ENCODE measurements around the gene MDH1B. TPM values are rescaled to one million over a fixed set of nuclear protein-coding genes. Genes with fewer than 3 reads are reported as not detected.
"Not testable (repeated sequence)": the region's sequence is repeated elsewhere in the genome, so short reads cannot be mapped to it uniquely, and the experiment has no call there.

Gene MDH1B
- total RNA-seq, 4 donors from 2014 or later = 0.40 to 23.9 (median 1.1) TPM; not detected in 1

DNA sequence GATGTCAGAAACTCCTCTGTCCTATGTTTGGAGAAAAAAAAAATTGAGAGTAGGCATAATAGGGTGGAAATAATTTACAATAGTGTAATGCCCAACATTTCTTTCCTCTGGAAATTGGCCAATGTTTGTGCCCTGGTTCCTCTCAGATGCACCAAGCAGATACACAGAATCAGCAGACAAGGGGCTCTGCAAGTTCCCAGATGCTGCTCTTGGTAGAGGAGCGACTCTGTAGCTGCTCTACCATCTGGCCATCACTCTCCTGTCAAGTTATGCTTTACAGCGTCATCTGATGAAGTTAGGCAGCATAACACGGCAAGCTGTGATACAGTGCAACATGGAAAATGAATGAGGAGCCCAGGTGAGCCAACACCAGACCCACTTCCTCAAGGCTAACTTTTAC is 48.5 kb downstream of the MDH1B start:
- Histone ChIP-seq H3K9me3 (no peaks in the 10 kb centered on the region), H3K27me3 (no peaks in the 10 kb centered on the region), H3K4me1 (no peaks in the 10 kb centered on the region), H3K4me3 (no peak overlapping the region), H3K36me3 (no peaks in the 10 kb centered on the region), H3K27ac (no peak overlapping the region)
- no peak for DNase-seq
- no peak for TF ChIP-seq POLR2A (IDR thresholded peaks at IDR 0.05)
- TF ChIP-seq, protein P1, sequence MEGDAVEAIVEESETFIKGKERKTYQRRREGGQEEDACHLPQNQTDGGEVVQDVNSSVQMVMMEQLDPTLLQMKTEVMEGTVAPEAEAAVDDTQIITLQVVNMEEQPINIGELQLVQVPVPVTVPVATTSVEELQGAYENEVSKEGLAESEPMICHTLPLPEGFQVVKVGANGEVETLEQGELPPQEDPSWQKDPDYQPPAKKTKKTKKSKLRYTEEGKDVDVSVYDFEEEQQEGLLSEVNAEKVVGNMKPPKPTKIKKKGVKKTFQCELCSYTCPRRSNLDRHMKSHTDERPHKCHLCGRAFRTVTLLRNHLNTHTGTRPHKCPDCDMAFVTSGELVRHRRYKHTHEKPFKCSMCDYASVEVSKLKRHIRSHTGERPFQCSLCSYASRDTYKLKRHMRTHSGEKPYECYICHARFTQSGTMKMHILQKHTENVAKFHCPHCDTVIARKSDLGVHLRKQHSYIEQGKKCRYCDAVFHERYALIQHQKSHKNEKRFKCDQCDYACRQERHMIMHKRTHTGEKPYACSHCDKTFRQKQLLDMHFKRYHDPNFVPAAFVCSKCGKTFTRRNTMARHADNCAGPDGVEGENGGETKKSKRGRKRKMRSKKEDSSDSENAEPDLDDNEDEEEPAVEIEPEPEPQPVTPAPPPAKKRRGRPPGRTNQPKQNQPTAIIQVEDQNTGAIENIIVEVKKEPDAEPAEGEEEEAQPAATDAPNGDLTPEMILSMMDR (IDR thresholded peaks at IDR 0.05) = no peak

DNA sequence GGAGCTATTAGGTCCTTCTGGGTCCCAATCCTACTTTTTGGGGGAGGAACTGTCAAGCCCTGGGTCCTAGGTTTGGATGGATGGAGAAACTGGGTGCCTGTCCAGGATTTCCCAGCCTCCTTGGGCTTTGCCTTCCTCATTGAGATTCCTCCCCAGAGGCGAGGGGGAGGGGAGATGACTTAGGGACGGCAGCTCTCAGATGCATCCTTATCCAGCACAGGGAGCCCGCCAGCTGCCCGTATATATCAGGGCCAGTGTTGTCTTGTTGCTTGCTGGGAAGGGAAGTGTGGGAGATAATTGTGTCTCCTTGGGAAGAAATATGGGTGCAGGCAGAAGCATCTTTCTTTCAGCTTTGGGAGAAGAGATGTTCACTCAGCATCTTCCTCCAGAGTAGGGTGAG is 49.9 kb downstream of the MDH1B start:
- not testable (repeated sequence) for H3K36me3 ChIP-seq, DNase-seq, H3K27me3 ChIP-seq

DNA sequence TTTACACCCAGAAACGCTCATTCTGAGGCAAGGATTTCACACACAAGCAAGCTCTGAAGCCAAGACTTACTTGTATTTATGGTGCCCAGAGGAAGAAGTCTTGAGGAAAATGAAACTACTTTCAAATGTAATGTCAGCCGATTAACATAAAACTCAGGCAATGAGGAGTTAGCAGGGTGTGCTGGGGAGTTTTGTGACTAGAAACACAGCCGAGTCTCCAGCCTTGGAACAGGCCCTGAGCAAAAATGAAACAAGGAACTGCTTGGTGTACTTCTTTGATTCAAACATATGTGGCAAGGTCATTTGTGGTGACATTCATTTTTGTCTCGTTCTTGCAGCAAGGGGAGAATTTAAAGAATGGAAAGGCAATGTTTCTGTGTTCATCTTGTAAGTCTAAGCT is 51.4 kb downstream of the MDH1B start:
- no peaks in the 10 kb centered on the region for H3K4me1 ChIP-seq
- H3K9me3 ChIP-seq = no peaks in the 10 kb centered on the region
- H3K27me3 ChIP-seq = no peaks in the 10 kb centered on the region
- no peak for DNase-seq
- H3K36me3 ChIP-seq = no peaks in the 10 kb centered on the region
- TF ChIP-seq POLR2A (IDR thresholded peaks at IDR 0.05) = no peak
- TF ChIP-seq, protein P1 (IDR thresholded peaks at IDR 0.05) = no peak
- H3K27ac ChIP-seq = no peak overlapping the region
- H3K4me3 ChIP-seq = no peak overlapping the region

More for the DNA sequence above, 49.9 kb downstream of the MDH1B start:
- not testable (repeated sequence) for H3K4me1 ChIP-seq, H3K9me3 ChIP-seq, H3K27ac ChIP-seq, H3K4me3 ChIP-seq

DNA sequence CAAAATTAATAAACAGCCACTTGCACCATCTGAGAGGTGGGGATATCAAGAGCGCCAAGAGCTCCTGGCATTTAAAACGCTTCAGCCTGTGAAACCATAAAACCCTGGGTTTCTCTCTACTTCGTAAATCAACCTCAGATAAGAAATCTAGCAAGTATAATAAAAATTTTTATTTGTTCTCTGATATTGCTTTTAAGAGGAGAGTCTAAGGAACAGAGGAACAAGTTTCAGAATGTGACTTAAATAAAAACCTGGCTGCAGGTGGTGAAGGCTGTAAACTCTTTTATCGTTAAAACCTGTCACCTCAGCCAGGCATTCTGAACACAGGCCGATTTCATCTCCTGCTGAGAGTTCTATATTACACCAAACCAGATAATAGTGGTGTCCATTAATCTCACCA is 56.8 kb downstream of the MDH1B start:
- TF ChIP-seq POLR2A (IDR thresholded peaks at IDR 0.05) = no peak
- TF ChIP-seq, protein P1 (IDR thresholded peaks at IDR 0.05) = no peak
- Histone ChIP-seq H3K4me1 (no peaks in the 10 kb centered on the region), H3K9me3 (no peaks in the 10 kb centered on the region), H3K36me3 (no peaks in the 10 kb centered on the region), H3K4me3 (no peak overlapping the region), H3K27ac (no peak overlapping the region), H3K27me3 (no peaks in the 10 kb centered on the region)
- no peak for DNase-seq

DNA sequence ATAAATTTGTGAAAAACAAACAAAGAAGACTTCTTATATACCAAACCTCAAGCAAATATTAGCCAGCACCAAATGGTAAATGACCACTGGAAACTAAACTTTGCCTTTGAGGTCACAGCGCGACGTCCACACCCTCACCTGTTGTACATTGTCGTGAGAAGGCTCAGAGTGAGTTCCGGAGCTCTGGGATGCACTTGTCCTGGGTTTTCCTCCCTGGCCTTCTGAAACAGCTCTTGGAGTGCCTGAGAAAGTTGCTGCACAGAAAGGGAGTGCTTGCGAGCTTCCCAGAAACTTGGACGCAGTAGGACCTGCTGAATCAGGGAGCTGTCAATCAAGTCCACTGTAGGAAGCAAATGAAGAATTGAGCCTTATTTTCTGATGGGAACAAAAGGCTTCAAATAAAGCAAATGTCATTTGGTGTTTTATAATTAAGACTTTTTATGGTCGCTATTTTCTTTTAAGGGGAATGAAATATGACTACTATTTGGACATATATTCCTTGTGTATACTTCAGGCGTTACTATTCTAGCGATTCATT is 57.9 kb downstream of the MDH1B start:
- no peak overlapping the region for H3K4me3 ChIP-seq
- no peak for TF ChIP-seq POLR2A (IDR thresholded peaks at IDR 0.05)
- TF ChIP-seq, protein P1 (IDR thresholded peaks at IDR 0.05) = no peak
- no peaks in the 10 kb centered on the region for H3K27me3 ChIP-seq
- no peak for DNase-seq
- H3K9me3 ChIP-seq = no peaks in the 10 kb centered on the region
- no peaks in the 10 kb centered on the region for H3K36me3 ChIP-seq
- H3K27ac ChIP-seq = no peak overlapping the region
- H3K4me1 ChIP-seq = no peaks in the 10 kb centered on the region

DNA sequence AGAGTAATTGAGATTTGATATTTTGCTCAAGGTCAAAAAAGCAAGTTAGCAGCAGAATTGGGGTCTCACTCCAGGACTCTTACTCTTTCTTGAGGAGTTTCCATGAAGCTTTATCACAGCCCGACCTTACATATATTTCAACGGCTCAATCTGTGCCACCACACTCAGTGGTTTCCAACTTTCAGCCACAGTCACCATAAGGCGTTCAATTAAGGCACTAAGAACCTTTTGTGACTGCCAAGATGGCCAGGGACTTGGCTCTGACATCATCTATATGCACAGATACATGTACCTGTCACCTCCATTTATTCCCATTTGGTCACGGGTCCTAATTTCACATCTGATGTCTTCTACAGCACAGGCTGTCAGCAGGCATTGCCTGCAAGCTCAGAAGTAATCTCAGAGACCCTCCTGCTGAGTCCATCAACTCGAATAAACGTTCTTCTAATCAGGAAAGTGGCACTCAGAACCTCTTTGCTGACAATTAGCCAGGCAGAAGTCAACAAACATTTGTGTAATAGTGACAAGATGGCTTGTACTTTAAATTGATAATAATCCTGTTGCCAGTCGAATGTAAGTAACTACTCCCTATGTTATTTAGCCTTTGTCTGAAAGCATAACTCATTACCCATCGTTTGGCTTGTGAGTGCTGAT is 63.0 kb downstream of the MDH1B start:
- H3K4me1 ChIP-seq = no peaks in the 10 kb centered on the region
- no peak for DNase-seq
- no peak overlapping the region for H3K4me3 ChIP-seq
- H3K27me3 ChIP-seq = no peaks in the 10 kb centered on the region
- H3K9me3 ChIP-seq = no peaks in the 10 kb centered on the region
- H3K36me3 ChIP-seq = no peaks in the 10 kb centered on the region
- no peak overlapping the region for H3K27ac ChIP-seq
- TF ChIP-seq, protein P1 (IDR thresholded peaks at IDR 0.05) = no peak
- no peak for TF ChIP-seq POLR2A (IDR thresholded peaks at IDR 0.05)
